WERI-Rb-1 (cell line): Measurements from ENCODE around the gene CYB5R4.

ENCODE experiments used
- DNase-seq: peaks from one replicate; pipeline ENCODE4 v3.0.0-alpha.2; 2020
- H3K27ac ChIP-seq: fragments of 250-450 bp; sonication (Bioruptor Pico); 2 replicates; pipeline ENCODE4 v1.5.1; 2020; ENCODE audit warnings: mild to moderate bottlenecking, moderate library complexity
- H3K27me3 ChIP-seq: fragments of 250-450 bp; sonication (Bioruptor Pico); 2 replicates; pipeline ENCODE4 v1.5.1; 2021; ENCODE audit warnings: mild to moderate bottlenecking, low read depth, moderate library complexity; ENCODE audit not compliant: insufficient read depth, severe bottlenecking
- H3K36me3 ChIP-seq: fragments of 250-450 bp; sonication (Bioruptor Pico); 2 replicates; pipeline ENCODE4 v1.5.1; 2020; ENCODE audit warnings: mild to moderate bottlenecking, moderate library complexity
- H3K4me3 ChIP-seq: 2 replicates; pipeline ENCODE4 v1.5.1; 2011; ENCODE audit warnings: low read depth, mild to moderate bottlenecking, control low read depth, low read length
- H3K9me3 ChIP-seq: fragments of 250-450 bp; sonication (Bioruptor Pico); 2 replicates; pipeline ENCODE4 v1.5.1; 2021; ENCODE audit warnings: mild to moderate bottlenecking, moderate library complexity; ENCODE audit not compliant: severe bottlenecking
- CTCF ChIP-seq: IDR thresholded peaks from 2 replicates; pipeline ENCODE4 v1.5.1; 2011; ENCODE audit warnings: low read depth, mild to moderate bottlenecking, control low read depth, inconsistent platforms, low read length

Gene CYB5R4

GRCh38 chr6:84001119-84001518 lies 141.6 kb downstream of the CYB5R4 start:
- DNase-seq: no peak

GRCh38 chr6:84002226-84002625 lies 142.7 kb downstream of the CYB5R4 start:
- TF ChIP-seq CTCF: no peak
- Histone ChIP-seq H3K36me3 (no peaks in the 10 kb centered on the region), H3K4me3 (no peak overlapping the region), H3K27ac (no peak overlapping the region), H3K27me3 (no peaks in the 10 kb centered on the region), H3K9me3 (no peaks in the 10 kb centered on the region)
- DNase-seq: no peak

More at GRCh38 chr6:84001119-84001518, 141.6 kb downstream of the CYB5R4 start:
- Histone ChIP-seq H3K9me3 (no peaks in the 10 kb centered on the region), H3K36me3 (no peaks in the 10 kb centered on the region), H3K27ac (no peak overlapping the region), H3K4me3 (no peak overlapping the region), H3K27me3 (no peaks in the 10 kb centered on the region)
- TF ChIP-seq CTCF: no peak

- no peak overlapping the region for H3K4me3 ChIP-seq
- H3K27me3 ChIP-seq: no peaks in the 10 kb centered on the region
- no peak for DNase-seq
- H3K9me3 ChIP-seq: no peaks in the 10 kb centered on the region
- TF ChIP-seq CTCF: no peak
- no peaks in the 10 kb centered on the region for H3K36me3 ChIP-seq
- no peak overlapping the region for H3K27ac ChIP-seq
Observed at GRCh38 chr6:84003131-84003530, 143.6 kb downstream of the CYB5R4 start.

- Histone ChIP-seq H3K4me3 (no peak overlapping the region), H3K27ac (no peak overlapping the region), H3K27me3 (no peaks in the 10 kb centered on the region), H3K36me3 (no peaks in the 10 kb centered on the region), H3K9me3 (no peaks in the 10 kb centered on the region)
- no peak for TF ChIP-seq CTCF
- DNase-seq: no peak
Observed at GRCh38 chr6:84003654-84004053, 144.2 kb downstream of the CYB5R4 start.

GRCh38 chr6:84007871-84008270 lies 148.4 kb downstream of the CYB5R4 start:
- DNase-seq: no peak
- Histone ChIP-seq H3K27ac (no peak overlapping the region), H3K27me3 (no peaks in the 10 kb centered on the region), H3K9me3 (no peaks in the 10 kb centered on the region), H3K36me3 (no peaks in the 10 kb centered on the region), H3K4me3 (no peak overlapping the region)
- no peak for TF ChIP-seq CTCF

- no peak for TF ChIP-seq CTCF
- Histone ChIP-seq H3K27ac (no peak overlapping the region), H3K4me3 (no peak overlapping the region), H3K27me3 (no peaks in the 10 kb centered on the region), H3K9me3 (no peaks in the 10 kb centered on the region), H3K36me3 (no peaks in the 10 kb centered on the region)
- no peak for DNase-seq
Observed at GRCh38 chr6:84013354-84013753, 153.9 kb downstream of the CYB5R4 start.
